WI38 (cell line): ENCODE measurements around the gene CKAP2L.
A peak's percentile ranks its signal among the peaks of the same experiment; 100 is the strongest.

Experiments used
- H3K4me3 ChIP-seq: 2 replicates; pipeline ENCODE4 v1.5.1; 2011; ENCODE audit warnings: low read depth, mild to moderate bottlenecking, control low read depth, low read length
- TF ChIP-seq, protein P1 (sequence below): IDR thresholded peaks from 2 replicates; pipeline ENCODE4 v1.5.1; 2012; ENCODE audit warnings: low read depth, mild to moderate bottlenecking, control low read depth, low read length

Gene CKAP2L, protein sequence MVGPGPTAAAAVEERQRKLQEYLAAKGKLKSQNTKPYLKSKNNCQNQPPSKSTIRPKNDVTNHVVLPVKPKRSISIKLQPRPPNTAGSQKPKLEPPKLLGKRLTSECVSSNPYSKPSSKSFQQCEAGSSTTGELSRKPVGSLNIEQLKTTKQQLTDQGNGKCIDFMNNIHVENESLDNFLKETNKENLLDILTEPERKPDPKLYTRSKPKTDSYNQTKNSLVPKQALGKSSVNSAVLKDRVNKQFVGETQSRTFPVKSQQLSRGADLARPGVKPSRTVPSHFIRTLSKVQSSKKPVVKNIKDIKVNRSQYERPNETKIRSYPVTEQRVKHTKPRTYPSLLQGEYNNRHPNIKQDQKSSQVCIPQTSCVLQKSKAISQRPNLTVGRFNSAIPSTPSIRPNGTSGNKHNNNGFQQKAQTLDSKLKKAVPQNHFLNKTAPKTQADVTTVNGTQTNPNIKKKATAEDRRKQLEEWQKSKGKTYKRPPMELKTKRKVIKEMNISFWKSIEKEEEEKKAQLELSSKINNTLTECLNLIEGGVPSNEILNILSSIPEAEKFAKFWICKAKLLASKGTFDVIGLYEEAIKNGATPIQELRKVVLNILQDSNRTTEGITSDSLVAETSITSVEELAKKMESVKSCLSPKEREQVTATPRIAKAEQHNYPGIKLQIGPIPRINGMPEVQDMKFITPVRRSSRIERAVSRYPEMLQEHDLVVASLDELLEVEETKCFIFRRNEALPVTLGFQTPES

DNA sequence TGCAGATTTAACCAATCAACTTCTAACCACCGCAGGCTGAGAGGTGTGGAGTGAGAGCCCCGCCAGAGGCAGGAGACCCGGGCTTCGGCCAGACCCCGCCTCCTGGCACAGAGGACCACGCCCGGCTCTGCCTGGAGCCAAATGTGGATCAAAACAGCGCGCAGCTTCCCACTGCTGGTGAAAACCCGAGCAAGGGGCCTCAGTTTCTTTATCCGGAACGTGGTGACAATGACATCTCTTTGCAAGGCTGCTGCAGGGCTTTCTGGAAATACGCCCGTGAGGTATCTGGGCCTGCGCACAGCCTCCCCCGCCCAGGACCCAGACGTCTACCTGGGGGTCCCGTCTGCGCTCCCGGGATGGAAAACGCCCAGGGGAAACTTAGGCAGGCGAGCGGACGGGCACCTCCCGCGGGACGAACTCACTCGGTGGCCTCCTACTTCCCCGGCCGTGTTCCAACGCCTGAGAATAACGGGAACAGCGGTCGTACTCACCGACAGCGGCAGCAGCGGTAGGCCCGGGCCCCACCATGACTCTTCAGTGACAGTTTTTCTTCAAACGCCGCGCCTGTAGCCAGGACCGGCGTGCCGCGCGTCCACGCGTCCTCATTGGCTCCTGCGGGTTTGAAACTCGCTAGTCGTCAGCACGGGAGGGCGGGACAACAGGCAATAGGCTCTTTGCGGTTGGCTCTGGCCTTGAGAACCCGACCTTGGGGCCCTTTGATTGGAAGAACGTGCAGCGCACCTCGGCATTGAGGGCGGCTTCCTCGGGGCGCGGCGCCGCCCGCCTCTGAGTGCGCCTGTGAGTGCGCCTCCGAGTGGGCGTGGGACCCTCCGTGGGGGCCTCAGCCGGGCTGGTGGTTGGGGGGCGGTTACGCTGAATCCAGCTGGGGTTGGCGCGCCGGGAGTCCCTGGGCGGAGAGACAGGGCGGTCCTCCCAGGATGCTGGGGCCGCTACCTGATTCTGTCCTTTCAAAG is at the start of gene CKAP2L:
Gene CKAP2L (minus strand): TSS at position 539 of the 974 bp plus-strand sequence. CDS start 11 bp downstream, at position 528.
- TF ChIP-seq, protein P1, sequence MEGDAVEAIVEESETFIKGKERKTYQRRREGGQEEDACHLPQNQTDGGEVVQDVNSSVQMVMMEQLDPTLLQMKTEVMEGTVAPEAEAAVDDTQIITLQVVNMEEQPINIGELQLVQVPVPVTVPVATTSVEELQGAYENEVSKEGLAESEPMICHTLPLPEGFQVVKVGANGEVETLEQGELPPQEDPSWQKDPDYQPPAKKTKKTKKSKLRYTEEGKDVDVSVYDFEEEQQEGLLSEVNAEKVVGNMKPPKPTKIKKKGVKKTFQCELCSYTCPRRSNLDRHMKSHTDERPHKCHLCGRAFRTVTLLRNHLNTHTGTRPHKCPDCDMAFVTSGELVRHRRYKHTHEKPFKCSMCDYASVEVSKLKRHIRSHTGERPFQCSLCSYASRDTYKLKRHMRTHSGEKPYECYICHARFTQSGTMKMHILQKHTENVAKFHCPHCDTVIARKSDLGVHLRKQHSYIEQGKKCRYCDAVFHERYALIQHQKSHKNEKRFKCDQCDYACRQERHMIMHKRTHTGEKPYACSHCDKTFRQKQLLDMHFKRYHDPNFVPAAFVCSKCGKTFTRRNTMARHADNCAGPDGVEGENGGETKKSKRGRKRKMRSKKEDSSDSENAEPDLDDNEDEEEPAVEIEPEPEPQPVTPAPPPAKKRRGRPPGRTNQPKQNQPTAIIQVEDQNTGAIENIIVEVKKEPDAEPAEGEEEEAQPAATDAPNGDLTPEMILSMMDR, result no peak
- peak within 1 kb of the TSS; percentile 80 for H3K4me3 ChIP-seq

DNA sequence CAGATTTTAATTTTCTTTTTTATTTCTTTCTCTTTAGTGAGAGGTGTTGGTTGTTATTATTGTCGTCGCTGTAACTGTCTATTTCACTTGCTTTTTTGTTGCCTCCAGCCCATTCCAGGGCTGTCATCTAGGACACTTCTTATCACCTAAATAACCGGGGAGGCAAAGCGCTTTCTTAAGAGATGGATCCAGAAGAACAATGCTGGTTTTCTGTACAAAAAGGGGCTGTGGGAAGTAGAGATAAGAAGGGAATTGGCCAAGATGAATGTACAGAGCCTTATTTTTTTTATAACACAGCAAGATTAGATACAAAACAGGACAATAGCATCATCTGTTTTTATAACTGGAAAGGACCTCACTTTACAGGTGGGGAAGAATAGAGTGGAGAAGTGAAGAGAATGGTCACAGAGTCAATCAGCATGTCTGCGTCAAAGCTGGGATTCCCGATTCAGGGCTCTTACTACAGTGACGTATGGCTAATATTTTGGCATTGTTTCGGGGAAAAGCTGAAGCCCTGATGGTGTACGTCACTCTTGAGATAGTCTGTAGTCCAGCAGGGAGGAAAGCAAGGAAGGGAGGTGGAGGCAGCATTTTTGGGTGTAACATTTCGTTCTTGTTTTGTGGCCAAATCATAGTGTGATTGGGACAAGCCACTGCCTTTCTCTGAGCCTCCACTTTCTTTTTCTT is 49.0 kb upstream of the CKAP2L start:
- H3K4me3 ChIP-seq, result no peak overlapping the region
- TF ChIP-seq, protein P1, result no peak

DNA sequence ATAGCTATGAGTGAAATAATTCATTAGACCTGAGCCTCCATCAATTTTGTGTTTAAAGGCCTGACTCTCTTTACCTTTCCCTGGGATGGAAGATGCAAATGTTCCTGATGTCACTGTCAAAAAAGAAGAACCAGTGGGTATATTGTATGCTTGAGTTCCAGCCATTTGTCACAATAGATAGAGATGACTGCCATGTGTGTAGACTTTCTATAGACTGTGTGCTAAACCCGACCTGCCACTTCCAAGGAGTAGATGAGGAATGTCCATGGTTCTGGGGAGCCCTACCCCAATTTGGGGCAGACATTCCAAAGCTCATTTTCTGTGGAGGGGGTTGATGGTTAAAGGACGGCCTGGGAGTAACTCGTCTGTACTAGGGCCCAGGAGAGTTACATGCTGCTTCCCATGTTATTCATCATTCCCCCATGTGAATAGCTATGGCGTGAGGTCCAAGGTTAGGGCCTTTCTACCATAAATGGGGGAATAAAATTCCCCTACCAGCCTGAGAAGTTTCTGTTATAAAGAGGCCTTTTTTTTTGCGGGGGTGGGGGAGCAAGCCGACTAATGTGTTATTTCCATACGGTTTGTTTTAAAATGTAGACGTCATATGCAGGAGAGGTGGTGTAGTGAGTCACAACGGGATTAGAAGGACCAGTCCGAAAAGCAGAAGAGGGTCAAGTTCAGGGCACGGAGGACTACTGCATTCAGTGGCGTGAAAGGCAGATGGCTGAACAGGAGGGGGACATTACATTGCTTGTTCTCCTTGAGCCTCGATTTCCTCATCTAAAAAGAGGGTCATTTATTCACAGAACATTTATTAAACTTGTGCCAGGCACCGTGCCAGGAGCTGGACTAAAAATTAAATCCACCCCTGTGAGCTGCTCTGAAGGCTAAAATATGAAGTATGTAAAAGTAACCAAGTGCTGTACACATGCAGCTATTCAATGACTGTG is 48.2 kb upstream of the CKAP2L start:
- no peak overlapping the region for H3K4me3 ChIP-seq
- TF ChIP-seq, protein P1, result no peak

DNA sequence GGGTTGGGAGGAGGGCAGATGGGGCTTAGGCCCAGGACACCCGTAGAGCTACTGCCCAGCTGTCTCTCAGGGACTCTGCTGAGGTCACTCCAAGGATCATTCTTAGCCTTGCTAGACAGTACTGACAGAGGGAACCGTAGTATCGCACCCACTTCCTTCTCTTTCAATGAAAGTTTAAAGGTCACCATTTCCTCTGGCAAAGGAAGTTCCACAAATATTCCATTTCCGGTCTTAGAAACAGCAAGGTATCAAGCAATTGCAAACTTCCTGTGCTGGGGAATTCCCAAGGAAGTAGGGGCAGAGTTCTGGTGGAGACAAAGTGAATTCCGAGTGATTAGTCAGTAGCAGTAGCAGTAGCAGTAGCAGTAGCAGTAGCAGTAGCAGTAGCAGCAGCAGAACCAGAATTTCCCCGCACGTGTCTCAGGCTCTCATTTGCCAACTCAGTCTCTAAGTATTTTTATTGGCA is 47.5 kb upstream of the CKAP2L start:
- H3K4me3 ChIP-seq, result no peak overlapping the region
- TF ChIP-seq, protein P1, result no peak

DNA sequence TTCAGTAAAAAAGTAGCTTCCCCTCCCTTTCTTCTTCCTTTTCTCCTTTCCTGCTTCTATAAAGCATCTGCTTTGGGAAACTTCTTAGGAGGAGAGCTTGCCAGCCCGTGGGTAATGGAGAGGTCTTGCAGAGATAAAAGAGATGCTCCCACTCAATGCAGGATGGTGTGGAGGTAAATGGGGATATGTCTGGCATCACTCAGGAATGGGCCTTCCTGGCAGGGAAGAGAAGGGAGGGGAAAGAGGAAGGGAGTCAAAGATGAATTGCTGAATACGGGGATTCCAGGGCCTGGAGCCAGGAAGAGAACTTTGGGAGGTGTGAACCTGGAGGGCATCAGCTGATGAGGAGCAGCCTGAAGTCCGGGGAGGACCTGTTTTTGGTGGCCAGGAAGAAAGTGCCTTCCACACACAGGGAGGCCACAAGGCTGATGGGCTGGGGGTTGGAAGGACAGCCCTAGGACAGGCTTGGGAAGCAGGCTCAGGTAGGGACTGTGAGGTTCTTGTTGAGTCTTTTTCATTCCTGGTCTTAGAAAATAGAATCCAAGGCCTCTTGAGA is 46.9 kb upstream of the CKAP2L start:
- no peak overlapping the region for H3K4me3 ChIP-seq
- TF ChIP-seq, protein P1, result no peak
